HCT116 (cell line): ENCODE measurements around the gene STON2. TPM values are rescaled to one million over a fixed set of nuclear protein-coding genes. Genes with fewer than 3 reads are reported as not detected.

Experiments used
- ATAC-seq: fragments of 200-7000 bp; cut with Tn5 transposase; 2 replicates; pipeline ENCODE4 v1.9.1; 2020; ENCODE audit warnings: mild to moderate bottlenecking, moderate library complexity
- BruUV-seq: library from RNA; stranded (reverse); fragments of 400-500 nt; replicated peaks from 2 replicates; lab custom pipeline; 2021; lab: Mats Ljungman, UMichigan
- CTCF ChIA-PET: fragments of 300-600 bp; sonication (Branson Sonifier 250); formaldehyde crosslinking; loops from one replicate; lab custom pipeline; 2021; ENCODE audit warnings: antibody characterized with exemption; lab: Charles Lee
- POLR2A ChIA-PET: fragments of 300-600, 350-600 bp; sonication (Branson Sonifier 250); formaldehyde crosslinking; loops from one replicate; lab custom pipeline; 2021; ENCODE audit warnings: antibody characterized with exemption; lab: Charles Lee
- RAD21 ChIA-PET, 2 experiments: fragments of 300-600 bp; sonication (Branson Sonifier 250); formaldehyde crosslinking; loops; one replicate each; lab custom pipeline; 2023; ENCODE audit warnings: low total read pairs in 2 of 2; ENCODE audit not compliant: uncharacterized antibody in 2 of 2, unreplicated experiment in 2 of 2, low non-redundant PET in 1 of 2; lab: Charles Lee
- DNase-seq: peaks from one replicate; pipeline ENCODE4 v3.0.0-alpha.2; 2010; ENCODE audit warnings: low read depth, low spot score
- H2AFZ ChIP-seq: fragments of 200-600 bp; shearing (Covaris generic), sonication (generic); 2 replicates; pipeline ENCODE4 v1.6.1; 2017; ENCODE audit warnings: low read depth, mixed run types, mixed read lengths, antibody characterized with exemption, low read length; ENCODE audit not compliant: poor library complexity, severe bottlenecking
- H3K27ac ChIP-seq: 2 replicates; pipeline ENCODE4 v1.5.1; 2012; ENCODE audit warnings: low read depth, low read length
- H3K27me3 ChIP-seq: fragments of 200-600 bp; sonication (generic); 2 replicates; pipeline ENCODE4 v1.6.1; 2016; ENCODE audit warnings: mixed run types, low read length, mixed read lengths; ENCODE audit not compliant: insufficient read depth
- H3K36me3 ChIP-seq, 2 experiments: fragments of 200-500 bp in 1 of 2; fragments of 200-600 bp in 1 of 2; sonication (Bioruptor generic) in 1 of 2; sonication (generic) in 1 of 2; 2 replicates each; pipeline versions ENCODE4 v1.5.1 to v1.6.1; 2014 to 2016; ENCODE audit warnings: low read length in 2 of 2, inconsistent platforms in 1 of 2, mixed read lengths in 1 of 2, mixed run types in 1 of 2; ENCODE audit not compliant: insufficient read depth in 2 of 2, control insufficient read depth in 1 of 2
- H3K4me1 ChIP-seq, 2 experiments: fragments of 200-600 bp in 1 of 2; sonication (generic) in 1 of 2; 2 replicates each; pipeline versions ENCODE4 v1.5.1 to v1.6.1; 2012 to 2017; ENCODE audit warnings: low read length in 2 of 2, inconsistent platforms in 1 of 2, mild to moderate bottlenecking in 1 of 2, mixed read lengths in 1 of 2, mixed run types in 1 of 2, moderate library complexity in 1 of 2; ENCODE audit not compliant: insufficient read depth in 2 of 2, control insufficient read depth in 1 of 2
- H3K4me2 ChIP-seq: fragments of 200-600 bp; sonication (generic); 2 replicates; pipeline ENCODE4 v1.6.1; 2017; ENCODE audit warnings: mixed run types, low read length, mixed read lengths
- H3K4me3 ChIP-seq, 2 experiments: fragments of 200-600 bp in 1 of 2; sonication (generic) in 1 of 2; replicated peaks in 1 of 2; 2 replicates each; pipeline ENCODE4 v1.5.1; 2011 to 2016; ENCODE audit warnings: low read length in 2 of 2, control low read depth in 1 of 2, low read depth in 1 of 2, mild to moderate bottlenecking in 1 of 2, mixed read lengths in 1 of 2, mixed run types in 1 of 2
- H3K79me2 ChIP-seq: fragments of 200-600 bp; sonication (generic); 2 replicates; pipeline ENCODE4 v1.6.1; 2017; ENCODE audit warnings: mild to moderate bottlenecking, mixed run types, low read length, moderate library complexity, mixed read lengths; ENCODE audit not compliant: insufficient read depth
- H3K9ac ChIP-seq: fragments of 200-600 bp; sonication (generic); 2 replicates; pipeline ENCODE4 v1.6.1; 2016; ENCODE audit warnings: low read length, mixed read lengths
- H3K9me2 ChIP-seq: fragments of 200-600 bp; sonication (generic), shearing (Covaris generic); 2 replicates; pipeline ENCODE4 v1.6.1; 2017; ENCODE audit warnings: mixed run types, mild to moderate bottlenecking, moderate library complexity; ENCODE audit not compliant: insufficient read depth
- H3K9me3 ChIP-seq, 2 experiments: fragments of 200-500 bp in 1 of 2; fragments of 200-600 bp in 1 of 2; sonication (Bioruptor generic) in 1 of 2; sonication (generic) in 1 of 2; 2 replicates each; pipeline ENCODE4 v1.6.1; 2014 to 2017; ENCODE audit warnings: low read length in 2 of 2, mixed read lengths in 2 of 2, inconsistent platforms in 1 of 2, low read depth in 1 of 2, mild to moderate bottlenecking in 1 of 2, mixed run types in 1 of 2, moderate library complexity in 1 of 2; ENCODE audit not compliant: control insufficient read depth in 1 of 2, insufficient read depth in 1 of 2
- H4K20me1 ChIP-seq: fragments of 200-600 bp; sonication (generic), shearing (Covaris generic); 2 replicates; pipeline ENCODE4 v1.6.1; 2017; ENCODE audit warnings: mixed run types, mild to moderate bottlenecking, moderate library complexity; ENCODE audit not compliant: insufficient read depth
- CBX3 ChIP-seq: IDR thresholded peaks from 2 replicates; pipeline ENCODE4 v1.6.1; 2012; ENCODE audit warnings: low read depth
- ELF1 ChIP-seq: IDR thresholded peaks from 2 replicates; pipeline ENCODE4 v1.6.1; 2012; ENCODE audit warnings: low read depth, borderline replicate concordance
- EZH2phosphoT487 ChIP-seq: fragments of 200-600 bp; IDR thresholded peaks from 2 replicates; pipeline ENCODE4 v1.6.1; 2018; ENCODE audit warnings: antibody characterized with exemption, borderline replicate concordance
- FOSL1 ChIP-seq: IDR thresholded peaks from 2 replicates; pipeline ENCODE4 v1.6.1; 2012; ENCODE audit warnings: low read depth
- POLR2A ChIP-seq: IDR thresholded peaks from 2 replicates; pipeline ENCODE4 v1.7.0; 2011; ENCODE audit warnings: borderline replicate concordance; ENCODE audit not compliant: insufficient read depth, insufficient read length; ENCODE audit errors: extremely low read depth
- RAD21 ChIP-seq: IDR thresholded peaks from 2 replicates; pipeline ENCODE4 v1.6.1; 2012; ENCODE audit warnings: low read depth, mild to moderate bottlenecking
- REST ChIP-seq: IDR thresholded peaks from 2 replicates; pipeline ENCODE4 v1.6.1; 2012; ENCODE audit warnings: low read depth
- YY1 ChIP-seq: IDR thresholded peaks from 2 replicates; pipeline ENCODE4 v1.6.1; 2011; ENCODE audit warnings: low read length, low read depth, moderate library complexity, mild to moderate bottlenecking; ENCODE audit not compliant: insufficient replicate concordance; ENCODE audit errors: extremely low read depth
- intact Hi-C: fragments of 100-400 bp; cut with micrococcal nuclease; formaldehyde crosslinking; loops from 2 replicates; pipeline ENCODE4 v1.10.0; 2022
- total RNA-seq: library from RNA; stranded (reverse); gene quantifications from one replicate; pipeline ENCODE4 v1.2.1, GENCODE V29; 2021; ENCODE audit not compliant: unreplicated experiment

Gene STON2
- total RNA-seq, 1 experiment from 2014 or later, result 4.1 TPM

- no peak overlapping the region for H3K9ac ChIP-seq
- ATAC-seq (no peak), DNase-seq (no peak)
- H4K20me1 ChIP-seq, result no peaks in the 10 kb centered on the region
- H3K9me2 ChIP-seq, result no peaks in the 10 kb centered on the region
- no peak overlapping the region for H3K4me3 ChIP-seq
- no TSS peak for BruUV-seq
- no peak for TF ChIP-seq FOSL1
- no peak for TF ChIP-seq CBX3
- no peak for TF ChIP-seq POLR2A
- TF ChIP-seq ELF1, result no peak
- ChIA-PET CTCF (no interaction called here), POLR2A (no interaction called here), RAD21 (no interaction called here)
- H3K36me3 ChIP-seq, result no peaks in the 10 kb centered on the region
- H3K4me1 ChIP-seq, result peaks cover 0 to 11% of the 10 kb centered on the region in 2 experiments; a peak in 2 of 4 replicates
- no peak overlapping the region for H2AFZ ChIP-seq
- intact Hi-C loops, result no loop called here
- no peak overlapping the region for H3K4me2 ChIP-seq
- no peak overlapping the region for H3K27ac ChIP-seq
- H3K9me3 ChIP-seq, result no peaks in the 10 kb centered on the region
- no peaks in the 10 kb centered on the region for H3K79me2 ChIP-seq
- H3K27me3 ChIP-seq, result no peaks in the 10 kb centered on the region
Measured at GRCh38 chr14:81388336-81388735, 11.8 kb downstream of the STON2 start.

DNA sequence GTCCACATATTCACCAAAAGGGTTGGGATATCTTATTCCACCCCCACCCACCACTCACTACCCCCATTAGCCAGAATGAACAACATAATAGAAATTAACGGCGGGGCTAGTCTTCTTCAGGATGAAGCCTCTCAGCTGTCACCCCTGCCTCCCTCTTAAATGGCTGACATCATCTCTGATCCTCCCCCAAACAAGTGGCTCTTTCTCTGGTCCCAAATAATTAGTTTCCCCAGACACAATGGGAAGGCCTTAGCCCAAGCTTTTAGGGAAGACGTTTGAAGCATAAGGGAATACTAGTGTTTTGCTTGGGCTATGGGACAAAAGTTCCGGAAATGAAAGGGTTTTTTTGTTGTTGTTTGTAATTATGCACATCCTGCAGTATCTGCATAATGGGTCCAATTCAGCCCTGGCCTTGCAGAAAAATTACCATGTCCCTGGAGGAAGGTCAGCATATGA lies 13.8 kb downstream of the STON2 start:
- Histone ChIP-seq H3K36me3 (no peaks in the 10 kb centered on the region), H3K79me2 (no peaks in the 10 kb centered on the region), H3K4me1 (no peaks in the 10 kb centered on the region), H2AFZ (no peak overlapping the region), H3K9me3 (no peaks in the 10 kb centered on the region), H3K4me3 (no peak overlapping the region), H3K27ac (no peak overlapping the region), H3K27me3 (no peaks in the 10 kb centered on the region), H3K9me2 (no peaks in the 10 kb centered on the region), H3K4me2 (no peak overlapping the region), H3K9ac (no peak overlapping the region), H4K20me1 (no peaks in the 10 kb centered on the region)
- ATAC-seq (no peak), DNase-seq (no peak)
- no peak for TF ChIP-seq EZH2phosphoT487
- no peak for TF ChIP-seq YY1
- TF ChIP-seq RAD21, result no peak
- no peak for TF ChIP-seq REST
- RAD21 ChIA-PET, result no interaction called here
- POLR2A ChIA-PET, result no interaction called here
- no TSS peak for BruUV-seq
- intact Hi-C loops, result no loop called here
- CTCF ChIA-PET, result no interaction called here
